GM21381 (cell line): ENCODE data around the gene GLS.
A peak's percentile ranks its signal among the peaks of the same experiment; 100 is the strongest.
"Not testable (repeated sequence)": the region's sequence is repeated elsewhere in the genome, so short reads cannot be mapped to it uniquely, and the experiment has no call there.

Source experiments
- ATAC-seq: cut with Tn5 transposase; IDR thresholded peaks from one replicate; pipeline ENCODE4 v1.9.1; 2021; ENCODE audit warnings: mild to moderate bottlenecking, moderate library complexity; ENCODE audit not compliant: unreplicated experiment

The GLS gene

DNA sequence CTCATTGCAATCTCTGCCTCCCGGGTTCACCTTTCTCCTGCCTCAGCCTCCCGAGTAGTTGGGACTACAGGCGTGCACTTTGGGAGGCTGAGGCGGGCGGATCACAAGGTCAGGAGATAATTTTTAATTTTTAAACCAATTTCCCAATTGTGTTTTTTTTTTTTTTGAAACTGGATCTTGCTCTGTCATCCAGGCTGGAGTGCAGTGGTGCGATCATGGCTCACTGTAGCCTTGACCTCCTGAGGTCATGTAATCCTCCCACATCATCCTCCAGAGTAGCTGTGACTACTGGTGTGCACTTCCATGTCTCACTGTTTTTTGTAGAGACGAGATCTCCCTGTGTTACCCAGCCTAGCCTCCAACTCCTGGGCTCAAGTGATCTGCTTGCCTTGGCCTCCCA, 49.3 kb downstream of the GLS start:
- no peak for ATAC-seq

DNA sequence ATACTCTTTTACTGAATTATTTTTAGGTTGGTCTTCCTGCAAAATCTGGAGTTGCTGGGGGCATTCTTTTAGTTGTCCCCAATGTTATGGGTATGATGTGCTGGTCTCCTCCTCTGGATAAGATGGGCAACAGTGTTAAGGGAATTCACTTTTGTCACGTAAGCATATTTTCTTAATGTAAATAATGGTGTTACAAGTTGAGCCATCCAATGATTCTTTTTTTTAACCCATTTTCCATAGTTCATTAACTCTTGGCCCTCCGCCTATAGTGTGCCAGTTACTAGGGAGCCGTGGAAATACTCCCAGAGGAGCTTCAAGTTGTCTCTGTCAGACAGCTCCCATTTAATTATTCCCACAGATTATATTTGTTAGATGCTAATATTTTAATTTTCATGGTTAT, 49.8 kb downstream of the GLS start:
- no peak for ATAC-seq

DNA sequence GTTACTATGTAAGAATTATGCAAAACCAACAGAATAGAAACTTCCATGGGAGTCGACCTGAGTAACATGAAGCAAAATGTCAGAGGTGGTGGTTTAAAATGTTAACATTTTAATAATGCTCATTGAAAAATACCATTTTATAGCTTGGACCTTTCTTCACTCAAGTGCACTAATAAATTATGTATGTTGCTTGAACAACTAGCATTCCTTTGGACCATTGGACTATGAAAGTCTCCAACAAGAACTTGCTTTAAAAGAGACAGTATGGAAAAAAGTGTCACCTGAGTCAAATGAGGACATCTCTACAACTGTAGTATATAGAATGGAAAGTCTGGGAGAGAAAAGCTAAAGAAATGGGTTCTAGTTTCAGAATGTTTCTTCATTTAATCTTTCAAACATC, 51.9 kb downstream of the GLS start:
- ATAC-seq = no peak

DNA sequence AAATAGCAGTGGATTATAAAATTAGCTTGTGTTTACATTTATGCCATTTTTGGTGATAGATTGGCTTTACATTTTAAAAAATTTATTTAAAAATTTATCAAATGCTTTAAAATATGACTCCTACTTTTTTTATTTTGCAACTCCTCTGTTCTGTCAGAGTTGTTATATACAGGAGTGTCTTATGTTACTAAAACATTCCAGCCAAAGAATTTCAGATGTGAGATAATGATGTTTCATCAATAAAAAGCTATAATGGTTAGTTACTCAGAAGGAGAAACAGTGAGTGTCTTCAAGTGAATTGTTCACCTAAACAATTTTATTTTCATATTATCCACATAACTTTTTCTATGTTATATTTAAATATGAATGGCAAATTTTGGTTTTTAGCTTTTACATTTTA, 52.7 kb downstream of the GLS start:
- no peak for ATAC-seq

DNA sequence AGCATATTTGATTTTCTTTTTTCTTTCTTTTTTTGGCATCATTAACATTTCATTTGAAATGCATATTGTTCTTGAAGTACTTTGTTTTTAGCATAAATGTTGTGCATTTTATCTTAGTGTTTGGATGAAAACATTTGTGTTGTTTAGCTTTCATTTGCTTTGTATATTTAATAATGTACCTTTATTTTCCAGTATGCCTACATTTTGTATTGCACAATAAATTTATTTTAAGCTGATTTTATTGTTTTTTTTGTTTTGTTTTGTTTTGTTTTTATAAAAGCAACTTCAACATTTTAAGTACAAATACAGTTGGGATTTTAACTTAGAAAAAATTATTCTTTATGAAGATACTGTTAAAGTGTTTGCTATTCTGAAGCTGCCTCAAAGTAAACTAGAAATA, 54.4 kb downstream of the GLS start:
- ATAC-seq = no peak

DNA sequence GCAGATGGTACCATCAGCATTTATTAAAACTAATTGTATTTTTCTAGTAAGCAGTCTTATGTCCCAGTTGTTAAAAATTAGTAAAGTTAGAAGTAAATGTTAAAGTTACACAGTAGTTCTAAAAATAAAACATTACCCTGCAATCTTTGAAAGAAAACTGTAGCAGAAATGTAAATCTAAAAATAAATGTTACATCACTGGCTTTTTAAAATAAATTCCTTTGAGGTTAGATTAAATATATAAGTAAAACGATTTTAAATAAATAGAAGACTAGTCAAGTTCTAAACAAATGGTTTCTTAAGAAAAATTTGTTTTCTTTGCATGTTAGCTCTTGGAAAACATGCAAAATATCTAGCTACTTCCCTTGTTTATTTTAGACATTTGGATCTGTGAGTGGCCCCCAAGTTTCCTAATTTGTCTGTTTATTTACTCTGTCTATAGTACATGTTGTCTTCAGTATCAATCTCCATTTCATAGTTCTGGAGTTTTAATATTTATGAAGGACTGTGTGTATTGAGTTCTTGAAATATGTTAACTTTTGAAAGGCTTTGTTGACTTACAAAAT, 58.2 kb downstream of the GLS start:
- no peak for ATAC-seq

DNA sequence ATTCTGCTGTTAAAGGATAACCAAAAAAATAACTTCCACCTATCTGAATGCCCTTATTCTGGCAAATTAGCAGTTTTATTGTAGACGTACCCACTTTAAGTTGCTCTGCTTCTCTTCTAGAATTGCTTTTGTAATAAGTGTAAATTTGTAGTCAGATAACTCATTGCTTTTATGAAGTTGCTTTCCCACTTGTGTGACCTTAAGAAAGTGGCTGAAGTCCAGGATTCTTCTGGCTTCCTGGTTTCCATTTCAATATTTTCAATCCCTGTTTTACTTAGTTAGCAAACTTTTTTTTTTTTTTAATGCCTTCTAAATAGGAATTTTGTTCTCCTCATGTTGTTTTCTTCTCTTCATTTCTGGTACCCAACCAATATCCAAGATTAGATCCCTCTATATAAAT, 59.8 kb downstream of the GLS start:
- no peak for ATAC-seq

DNA sequence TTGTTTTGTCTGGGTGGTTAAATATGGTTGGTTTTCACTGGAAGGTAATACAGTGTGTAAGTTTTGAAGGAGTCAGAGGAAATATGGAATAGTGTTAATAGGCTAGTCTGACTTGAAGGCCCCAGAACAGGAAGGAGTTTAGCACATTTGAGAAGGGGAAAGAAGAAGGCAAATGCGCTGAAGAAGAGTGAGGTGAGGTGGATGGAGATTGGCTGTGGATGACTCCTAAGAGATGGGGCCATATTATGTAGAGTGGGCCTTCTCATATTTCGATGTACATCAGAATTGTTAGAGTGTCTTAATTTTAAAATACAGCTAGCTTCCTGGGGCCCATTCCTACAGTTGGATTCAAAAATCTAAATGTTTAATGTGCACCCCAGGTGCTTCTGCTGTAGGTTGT, 61.0 kb downstream of the GLS start:
- ATAC-seq = no peak

DNA sequence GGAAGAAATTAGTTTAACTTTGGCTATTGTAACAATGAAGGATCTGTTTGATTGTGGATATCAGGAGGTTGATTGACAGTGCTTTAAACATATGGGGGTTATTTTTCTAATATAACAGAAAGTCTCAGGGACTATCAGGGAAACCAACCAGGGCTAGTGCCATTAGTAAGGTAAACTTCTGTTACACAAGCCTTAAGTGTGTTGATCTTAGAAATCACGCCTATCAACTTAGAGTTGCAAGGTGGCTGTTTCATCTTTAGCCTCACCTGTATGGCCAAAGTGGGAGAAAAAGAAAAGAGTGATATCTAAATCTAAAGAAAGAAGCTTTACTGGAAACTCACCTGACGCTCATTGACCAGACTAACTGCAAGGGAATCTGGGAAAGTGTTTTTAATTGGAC, 62.1 kb downstream of the GLS start:
- ATAC-seq = no peak

DNA sequence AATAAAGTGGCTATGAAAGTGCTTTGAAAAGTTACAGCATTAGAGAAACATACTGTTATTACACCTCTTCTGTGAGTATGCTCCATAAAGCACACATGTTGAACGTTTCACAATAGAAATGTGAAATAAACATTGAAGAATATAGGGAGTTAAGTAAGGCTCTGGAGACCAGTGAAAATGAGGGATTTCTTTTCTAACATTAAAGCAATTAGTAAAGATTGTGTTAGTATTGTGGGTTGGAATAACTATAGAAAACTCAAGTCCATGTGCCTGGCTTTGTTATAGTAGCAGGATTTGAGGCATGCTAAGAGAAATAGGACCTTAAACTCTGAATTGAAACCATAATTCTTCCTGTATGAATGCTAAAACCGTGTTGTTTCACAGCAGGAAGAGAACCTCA, 63.1 kb downstream of the GLS start:
- no peak for ATAC-seq

DNA sequence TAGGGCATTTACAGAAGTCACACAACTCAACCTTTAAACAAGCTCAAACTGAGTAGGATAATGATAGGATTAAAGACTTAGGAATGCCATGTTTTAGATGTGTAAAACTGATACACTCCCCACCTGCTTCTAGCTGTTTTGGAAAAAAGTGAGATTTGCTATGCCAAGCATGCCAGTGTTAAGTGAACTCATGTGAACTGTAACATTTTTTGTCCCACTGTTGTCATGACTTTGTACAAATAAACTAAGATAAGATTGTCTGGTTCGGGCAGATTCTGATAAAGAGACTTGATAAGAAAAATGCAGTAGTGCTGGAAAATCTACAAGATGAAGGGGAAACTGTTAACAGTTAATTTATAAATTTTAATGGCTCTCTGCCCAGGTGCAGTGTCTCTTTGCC, 66.5 kb downstream of the GLS start:
- ATAC-seq = no peak

DNA sequence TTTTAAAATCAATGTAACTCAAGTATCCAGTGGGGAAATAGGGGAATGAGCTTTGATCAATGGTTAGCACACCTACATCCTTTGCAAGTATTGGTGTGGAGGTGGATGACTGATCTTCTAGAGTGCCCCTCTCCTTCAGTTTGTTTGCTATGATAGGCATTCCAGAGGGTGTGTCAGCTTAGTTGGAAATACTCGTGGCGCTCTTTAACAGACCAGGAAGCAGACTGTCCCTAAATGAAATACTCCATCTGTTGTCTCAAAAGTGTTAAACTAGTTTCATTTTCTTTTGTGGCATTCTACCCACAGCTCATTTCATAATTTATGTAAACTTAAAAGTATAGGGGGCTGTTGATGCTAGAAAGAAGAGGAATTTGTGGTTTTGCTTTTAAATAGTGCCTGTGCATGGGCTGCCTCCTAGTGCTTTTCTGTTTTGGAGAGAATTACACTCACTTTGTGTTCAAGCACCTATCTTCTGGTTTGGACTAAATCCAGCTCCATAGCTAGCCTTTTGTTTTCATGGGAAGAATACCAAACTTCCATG, 67.2 kb downstream of the GLS start:
- peak; percentile 67 for ATAC-seq

DNA sequence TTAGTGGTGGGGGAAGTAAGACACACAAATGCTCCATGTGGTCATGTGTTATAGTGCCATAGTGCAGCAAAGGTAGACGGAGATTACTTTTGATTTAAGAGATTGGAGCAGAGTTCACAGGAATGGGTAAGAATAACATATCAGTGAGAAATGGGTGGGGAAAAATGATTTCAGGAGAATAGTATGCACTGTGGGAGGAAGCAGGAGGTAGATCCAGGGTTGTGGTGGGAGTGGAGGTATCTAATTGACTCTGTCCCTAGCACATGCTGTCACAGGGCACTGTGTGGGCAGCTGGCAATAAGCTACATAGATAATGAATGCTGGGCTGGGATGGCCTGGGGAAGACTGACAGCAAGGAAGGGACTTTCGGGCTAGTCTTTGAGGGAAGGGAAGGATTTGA, 68.0 kb downstream of the GLS start:
- ATAC-seq = no peak

DNA sequence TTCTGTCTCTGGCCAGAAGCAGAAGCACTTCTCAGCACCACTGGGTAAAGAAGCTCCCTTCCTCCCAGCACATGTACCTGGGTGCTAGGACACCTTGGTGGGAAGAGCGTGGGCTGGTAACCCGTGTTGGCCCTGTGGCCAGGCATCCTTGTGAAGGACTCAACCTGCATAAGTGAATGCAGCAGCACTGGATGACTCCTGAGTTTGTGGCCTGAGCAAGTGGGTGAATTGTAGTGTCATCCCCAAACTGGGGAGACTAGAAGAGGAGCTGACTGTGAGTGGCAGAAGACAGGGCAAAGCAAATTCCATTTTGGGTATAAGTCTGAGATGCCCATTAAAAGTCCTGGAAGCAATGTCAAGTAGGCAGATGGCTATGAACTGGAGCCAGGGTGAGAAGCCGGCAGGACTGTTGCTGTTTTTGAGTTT, 70.0 kb downstream of the GLS start:
- no peak for ATAC-seq

DNA sequence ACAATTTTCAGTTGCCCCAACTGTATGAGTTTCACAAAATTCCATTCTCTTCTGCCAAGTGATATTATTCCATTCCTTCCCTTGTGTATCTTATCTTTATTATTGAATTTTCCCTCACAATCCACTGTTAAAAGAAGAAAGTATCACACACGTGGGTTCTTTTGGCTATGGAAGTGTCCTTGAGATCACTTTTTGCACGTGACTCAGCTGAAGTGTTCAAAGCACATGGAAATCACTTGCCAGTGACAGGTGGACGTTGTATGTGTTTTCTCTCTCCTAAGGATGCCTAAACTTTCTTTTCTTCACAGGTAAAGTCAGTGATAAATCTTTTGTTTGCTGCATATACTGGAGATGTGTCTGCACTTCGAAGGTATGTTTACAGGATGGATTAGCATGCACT, 72.6 kb downstream of the GLS start:
- no peak for ATAC-seq

DNA sequence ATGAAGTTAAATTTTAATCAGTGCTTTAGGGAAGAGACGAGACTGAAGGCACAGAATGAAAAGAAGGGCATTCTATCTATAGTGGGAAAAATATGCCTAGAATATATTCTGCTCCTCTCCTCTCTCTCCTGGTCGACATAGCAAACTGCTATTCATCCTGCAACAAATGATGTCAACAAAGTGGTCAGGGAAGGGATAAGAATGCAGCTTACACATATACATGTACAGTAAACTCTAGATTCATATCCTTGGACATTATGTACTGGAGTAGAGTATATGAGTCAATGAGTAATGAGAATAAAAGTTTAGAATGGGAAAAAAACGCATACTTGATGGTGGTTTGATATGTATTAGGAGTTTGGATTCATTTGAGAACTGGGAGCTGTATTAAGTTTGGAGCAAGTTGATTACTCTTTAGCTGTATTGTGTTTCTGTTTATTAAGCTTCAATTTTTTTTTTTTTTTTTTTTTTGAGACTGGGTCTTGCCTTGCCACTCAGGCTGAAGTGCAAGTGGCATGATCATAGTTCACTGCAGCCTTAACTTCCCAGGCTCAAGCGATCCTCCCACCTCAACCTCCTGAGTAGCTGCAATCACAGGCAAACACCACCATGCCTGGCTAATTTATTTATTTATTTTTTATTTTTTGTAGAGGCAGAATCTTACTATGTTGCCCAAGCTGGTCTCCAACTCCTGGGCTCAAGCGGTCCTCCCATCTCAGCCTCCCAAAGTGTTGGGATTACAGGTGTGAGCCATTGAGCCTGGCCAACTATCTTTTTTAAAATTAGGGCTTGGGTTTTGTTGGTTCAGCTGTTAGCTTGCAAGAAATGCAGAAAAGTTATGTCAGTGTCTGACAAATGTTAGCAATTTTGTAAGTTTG, 79.5 kb downstream of the GLS start:
- no peak for ATAC-seq

DNA sequence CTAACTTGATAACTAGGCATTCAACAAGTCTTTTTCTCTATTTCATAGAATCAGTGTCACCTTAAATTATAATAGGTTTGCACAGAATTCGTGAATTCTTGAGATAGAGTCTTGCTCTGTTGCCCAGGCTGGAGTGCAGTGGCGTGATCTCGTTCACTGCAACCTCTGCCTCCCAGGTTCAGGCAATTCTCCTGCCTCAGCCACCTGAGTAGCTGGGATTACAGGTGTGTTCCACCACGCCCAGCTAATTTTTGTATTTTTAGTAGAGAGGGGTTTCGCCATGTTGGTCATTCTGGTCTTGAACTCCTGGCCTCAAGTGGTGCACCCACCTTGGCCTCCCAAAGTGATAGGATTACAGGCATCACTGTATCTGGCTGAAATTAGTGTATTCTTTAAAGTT, 80.5 kb downstream of the GLS start:
- ATAC-seq = not testable (repeated sequence)

DNA sequence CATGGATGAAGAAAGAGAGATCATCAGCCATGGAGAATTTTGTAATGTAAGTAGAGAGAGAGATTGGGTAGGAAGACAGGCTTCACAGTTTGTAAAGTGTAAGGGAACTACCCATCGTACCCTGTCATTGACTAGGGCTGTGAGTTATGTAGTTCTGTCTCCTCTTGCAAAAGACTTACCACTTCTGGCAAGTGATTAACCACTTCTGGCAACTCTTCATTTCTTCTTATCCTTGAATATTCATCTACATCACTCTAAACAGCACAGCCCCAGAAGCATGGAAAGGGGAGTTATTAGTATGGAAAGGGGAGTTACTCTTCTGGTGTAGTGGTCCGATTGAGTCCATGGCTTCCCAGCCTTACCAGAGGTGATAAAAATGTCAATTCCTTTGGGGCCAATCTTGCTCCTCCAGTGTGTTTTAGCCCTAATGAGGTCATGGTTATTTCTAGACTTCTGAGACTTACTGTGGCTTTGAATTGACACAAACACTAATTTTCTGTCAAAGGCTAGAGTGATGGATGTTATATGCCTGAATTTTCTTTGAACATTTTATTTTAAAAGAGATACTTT, 81.4 kb downstream of the GLS start:
- peak; percentile 32 for ATAC-seq

DNA sequence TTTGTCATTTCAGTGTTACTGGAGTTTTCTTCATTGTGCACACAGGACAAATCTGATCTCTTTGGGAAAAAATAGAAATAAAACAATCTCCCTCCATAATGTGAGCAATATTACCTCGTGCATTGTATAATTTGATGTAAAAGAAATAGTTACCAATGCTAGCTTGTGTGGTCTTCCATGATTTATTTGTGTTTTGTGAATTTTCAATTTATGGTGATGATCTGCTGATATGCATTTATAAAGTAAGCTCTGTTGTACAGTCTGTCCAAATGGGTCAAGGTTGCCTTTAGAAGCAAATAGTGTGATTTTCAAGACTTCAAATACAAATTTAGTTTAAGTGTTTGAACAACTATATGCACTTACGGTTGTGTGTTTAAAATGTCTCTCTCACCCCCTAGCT, 82.5 kb downstream of the GLS start:
- no peak for ATAC-seq

DNA sequence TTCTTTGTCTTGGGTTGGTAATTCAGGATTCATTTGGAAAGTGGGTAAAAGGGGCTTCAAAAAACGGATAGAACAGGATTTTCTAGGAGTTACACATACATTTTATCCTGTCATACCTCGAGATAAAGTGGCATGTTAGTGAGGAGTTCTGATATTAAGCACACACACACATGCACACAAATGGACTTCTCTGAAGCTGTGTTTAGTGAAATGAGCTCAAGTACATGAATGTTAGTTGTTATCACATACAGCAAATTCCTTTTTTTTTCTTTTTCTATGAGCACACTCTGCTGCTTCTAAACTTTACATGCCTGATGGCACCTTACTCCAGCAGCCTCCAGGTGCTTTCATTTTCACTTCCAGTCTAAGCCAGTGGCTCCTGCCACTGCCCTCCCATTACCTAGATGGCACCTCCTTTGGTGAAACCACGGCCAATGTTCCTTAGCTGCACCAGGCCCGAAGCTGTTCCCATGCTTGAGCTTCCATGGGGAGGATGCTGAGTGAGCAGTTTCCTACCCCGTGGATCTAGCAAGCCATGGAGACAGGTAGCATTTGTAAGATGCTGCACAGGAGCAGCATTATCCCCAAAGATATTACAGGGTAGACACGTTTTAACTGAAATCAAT, 83.7 kb downstream of the GLS start:
- ATAC-seq = no peak

DNA sequence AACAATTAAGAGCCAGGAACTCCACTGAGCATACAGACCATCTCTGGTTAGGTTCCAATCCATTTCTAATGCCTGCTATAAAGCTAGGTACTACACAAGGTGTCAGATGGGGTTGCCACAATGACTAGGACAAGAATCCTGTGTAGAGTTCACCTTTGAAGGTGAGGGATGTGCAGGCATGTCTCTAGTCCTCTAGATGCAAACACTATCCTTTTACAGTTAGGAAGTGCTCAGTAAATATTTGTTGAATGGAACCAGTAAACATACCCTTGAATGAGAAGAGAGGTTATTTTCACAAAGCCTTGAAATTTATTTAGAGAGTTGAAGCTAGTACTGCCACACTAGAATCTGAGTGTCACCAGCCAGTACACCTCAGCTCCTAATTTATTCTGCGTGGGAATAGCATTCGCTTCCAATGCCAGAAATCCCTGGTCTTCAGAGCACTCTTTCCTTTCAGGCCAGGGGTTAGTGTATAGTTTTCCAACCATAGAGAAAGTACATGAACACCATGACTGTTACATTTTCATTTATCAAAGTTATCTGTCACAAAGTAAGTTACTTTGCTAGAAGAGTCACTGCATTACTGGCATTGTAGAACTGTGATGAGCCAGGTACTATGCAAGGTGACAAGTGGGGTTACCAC, 85.1 kb downstream of the GLS start:
- no peak for ATAC-seq
